Cardiac muscle cell (in vitro differentiated cells and primary cell): ENCODE measurements around the gene TMOD2. TPM values are rescaled to one million over a fixed set of nuclear protein-coding genes. Genes with fewer than 3 reads are reported as not detected.

Source experiments
- DNase-seq, 2 donors: peaks; one replicate each; pipeline versions ENCODE4 v3.0.0 to v3.0.0-alpha.2; 2010 to 2017; ENCODE audit warnings: low read depth in 1 of 2, low spot score in 1 of 2
- H3K27ac ChIP-seq: fragments of 200-600 bp; sonication (generic); 2 replicates; pipeline ENCODE4 v1.5.1; 2016
- H3K27me3 ChIP-seq: fragments of 200-600 bp; sonication (generic); 2 replicates; pipeline ENCODE4 v1.6.0; 2016; ENCODE audit warnings: control low read depth
- H3K36me3 ChIP-seq: fragments of 200-600 bp; sonication (generic); 2 replicates; pipeline ENCODE4 v1.5.1; 2016; ENCODE audit warnings: control low read depth
- H3K4me1 ChIP-seq: fragments of 200-600 bp; sonication (generic); 2 replicates; pipeline ENCODE4 v1.8.1; 2017; ENCODE audit warnings: low read depth, mild to moderate bottlenecking, mixed run types
- H3K4me3 ChIP-seq: fragments of 200-600 bp; sonication (generic); 2 replicates; pipeline ENCODE4 v1.5.1; 2016; ENCODE audit warnings: mild to moderate bottlenecking
- H3K9me3 ChIP-seq: fragments of 200-600 bp; sonication (generic); 2 replicates; pipeline ENCODE4 v1.5.1; 2017; ENCODE audit warnings: low read depth, mild to moderate bottlenecking, control low read depth
- CTCF ChIP-seq: IDR thresholded peaks from 2 replicates; pipeline ENCODE4 v1.5.1; 2012; ENCODE audit warnings: low read depth, mild to moderate bottlenecking, low read length
- polyA plus RNA-seq: library from polyadenylated mRNA; unstranded; fragments of >200 nt; fragmentation: Nextera tagmentation; extraction: Ambion mirVana; gene quantifications from 2 replicates; pipeline ENCODE4 v1.2.1, GENCODE V29; 2016
- total RNA-seq: library from RNA; depleted of rRNA; stranded (reverse); fragments of >200 nt; gene quantifications from 2 replicates; pipeline ENCODE4 v1.2.3, GENCODE V29; 2016

Gene TMOD2
- total and polyA plus RNA-seq, 2 experiments from 2014 or later = 1.8 to 2.8 TPM

- H3K4me1 ChIP-seq = peaks cover 22% of the 10 kb centered on the region
- no peaks in the 10 kb centered on the region for H3K27me3 ChIP-seq
- H3K36me3 ChIP-seq = no peaks in the 10 kb centered on the region
- peak; percentile 17 for TF ChIP-seq CTCF
- H3K27ac ChIP-seq = peak overlapping the region; percentile 14
- no peak overlapping the region for H3K4me3 ChIP-seq
- no peaks in the 10 kb centered on the region for H3K9me3 ChIP-seq
- DNase-seq = peak in 1 of 2 donors; percentile 21
Measured at GRCh38 chr15:51727141-51727897, 24.1 kb upstream of the TMOD2 start.

GRCh38 chr15:51731549-51732267 lies 19.7 kb upstream of the TMOD2 start:
- H3K4me3 ChIP-seq = no peak overlapping the region
- no peaks in the 10 kb centered on the region for H3K4me1 ChIP-seq
- H3K27me3 ChIP-seq = peaks cover 15% of the 10 kb centered on the region
- no peaks in the 10 kb centered on the region for H3K36me3 ChIP-seq
- no peaks in the 10 kb centered on the region for H3K9me3 ChIP-seq
- H3K27ac ChIP-seq = no peak overlapping the region
- TF ChIP-seq CTCF = no peak
- peak in 1 of 2 donors; percentile 82 for DNase-seq

GRCh38 chr15:51732646-51733045 lies 18.8 kb upstream of the TMOD2 start:
- no peak for DNase-seq
- Histone ChIP-seq H3K27me3 (peaks cover 24% of the 10 kb centered on the region), H3K4me3 (no peak overlapping the region), H3K27ac (no peak overlapping the region), H3K4me1 (no peaks in the 10 kb centered on the region), H3K36me3 (no peaks in the 10 kb centered on the region), H3K9me3 (no peaks in the 10 kb centered on the region)
- no peak for TF ChIP-seq CTCF

- TF ChIP-seq CTCF = no peak
- no peak overlapping the region for H3K4me3 ChIP-seq
- no peak for DNase-seq
- H3K4me1 ChIP-seq = no peaks in the 10 kb centered on the region
- H3K27ac ChIP-seq = no peak overlapping the region
- peaks cover 37% of the 10 kb centered on the region for H3K27me3 ChIP-seq
- H3K36me3 ChIP-seq = no peaks in the 10 kb centered on the region
- H3K9me3 ChIP-seq = no peaks in the 10 kb centered on the region
Measured at GRCh38 chr15:51735228-51736010, 16.0 kb upstream of the TMOD2 start.

GRCh38 chr15:51736069-51736468 lies 15.3 kb upstream of the TMOD2 start:
- H3K9me3 ChIP-seq = no peaks in the 10 kb centered on the region
- H3K27me3 ChIP-seq = peaks cover 37% of the 10 kb centered on the region
- H3K27ac ChIP-seq = no peak overlapping the region
- no peaks in the 10 kb centered on the region for H3K36me3 ChIP-seq
- no peaks in the 10 kb centered on the region for H3K4me1 ChIP-seq
- H3K4me3 ChIP-seq = no peak overlapping the region
- peak in 1 of 2 donors; percentile 37 for DNase-seq
- TF ChIP-seq CTCF = no peak
